Measurements from ENCODE around the gene SDHAF4. TPM values are rescaled to one million over a fixed set of nuclear protein-coding genes. Genes with fewer than 3 reads are reported as not detected.

SDHAF4 gene
- total RNA-seq, 4 donors from 2014 or later, result 2.6 to 10.0 (median 6.2) TPM

- H3K4me3 ChIP-seq, result no peak overlapping the region
- TF ChIP-seq CTCF (IDR thresholded peaks at IDR 0.05 in 4 of 5, conservative IDR thresholded peaks at IDR 0.05 in 1 of 5), result no peak
- no peak for TF ChIP-seq POLR2A (IDR thresholded peaks at IDR 0.05)
- H3K27ac ChIP-seq, result no peak overlapping the region
- no peaks in the 10 kb centered on the region for H3K36me3 ChIP-seq
- H3K27me3 ChIP-seq, result no peaks in the 10 kb centered on the region
- no peaks in the 10 kb centered on the region for H3K9me3 ChIP-seq
- intact Hi-C loops (cut with DNase I; ENCODE audit: low total_unique reads), result no loop called here
- ATAC-seq (no peak), DNase-seq (no peak)
- in situ Hi-C loops (cut with MboI; ENCODE audit: low sequenced_read_pairs in 4 of 4), result no loop called here
- H3K4me1 ChIP-seq, result no peaks in the 10 kb centered on the region
These were observed 58.7 kb downstream of the SDHAF4 start for GRCh38 chr6:70625436-70625835.

GRCh38 chr6:70627500-70628254 lies 60.9 kb downstream of the SDHAF4 start:
- no peak for ATAC-seq
- intact Hi-C loops (cut with DNase I; ENCODE audit: low total_unique reads), result no loop called here

GRCh38 chr6:70629929-70630328 lies 63.2 kb downstream of the SDHAF4 start:
- no peak for ATAC-seq
- intact Hi-C loops (cut with DNase I; ENCODE audit: low total_unique reads), result no loop called here
- no peak for DNase-seq
- H3K9me3 ChIP-seq, result no peaks in the 10 kb centered on the region
- H3K4me1 ChIP-seq, result no peaks in the 10 kb centered on the region
- H3K27me3 ChIP-seq, result no peaks in the 10 kb centered on the region
- no peaks in the 10 kb centered on the region for H3K36me3 ChIP-seq
- H3K27ac ChIP-seq, result no peak overlapping the region
- H3K4me3 ChIP-seq, result no peak overlapping the region
- in situ Hi-C loops (cut with MboI; ENCODE audit: low sequenced_read_pairs in 4 of 4), result no loop called here
- TF ChIP-seq POLR2A (IDR thresholded peaks at IDR 0.05), result no peak
- no peak for TF ChIP-seq CTCF (IDR thresholded peaks at IDR 0.05 in 4 of 5, conservative IDR thresholded peaks at IDR 0.05 in 1 of 5)

More at GRCh38 chr6:70627500-70628254, 60.9 kb downstream of the SDHAF4 start:
- in situ Hi-C loops (cut with MboI; ENCODE audit: low sequenced_read_pairs in 4 of 4), result no loop called here
- Histone ChIP-seq H3K4me1 (no peaks in the 10 kb centered on the region), H3K27ac (no peak overlapping the region), H3K9me3 (no peaks in the 10 kb centered on the region), H3K4me3 (no peak overlapping the region), H3K27me3 (no peaks in the 10 kb centered on the region), H3K36me3 (no peaks in the 10 kb centered on the region)
- DNase-seq, result no peak
- TF ChIP-seq POLR2A (IDR thresholded peaks at IDR 0.05) (no peak), CTCF (IDR thresholded peaks at IDR 0.05 in 4 of 5, conservative IDR thresholded peaks at IDR 0.05 in 1 of 5) (no peak)

- intact Hi-C loops (cut with DNase I; ENCODE audit: low total_unique reads) (no loop called here), in situ Hi-C loops (cut with MboI; ENCODE audit: low sequenced_read_pairs in 4 of 4) (no loop called here)
- DNase-seq (no peak), ATAC-seq (no peak)
- Histone ChIP-seq H3K27me3 (no peaks in the 10 kb centered on the region), H3K36me3 (no peaks in the 10 kb centered on the region), H3K27ac (no peak overlapping the region), H3K9me3 (no peaks in the 10 kb centered on the region), H3K4me1 (no peaks in the 10 kb centered on the region), H3K4me3 (no peak overlapping the region)
- TF ChIP-seq POLR2A (IDR thresholded peaks at IDR 0.05) (no peak), CTCF (IDR thresholded peaks at IDR 0.05 in 4 of 5, conservative IDR thresholded peaks at IDR 0.05 in 1 of 5) (no peak)
These were observed 67.1 kb downstream of the SDHAF4 start for GRCh38 chr6:70633870-70634269.

- intact Hi-C loops (cut with DNase I; ENCODE audit: low total_unique reads), result no loop called here
- in situ Hi-C loops (cut with MboI; ENCODE audit: low sequenced_read_pairs in 4 of 4), result no loop called here
- no peak for DNase-seq
- no peaks in the 10 kb centered on the region for H3K36me3 ChIP-seq
- no peak for ATAC-seq
- H3K27ac ChIP-seq, result no peak overlapping the region
- H3K9me3 ChIP-seq, result no peaks in the 10 kb centered on the region
- H3K27me3 ChIP-seq, result no peaks in the 10 kb centered on the region
- H3K4me1 ChIP-seq, result no peaks in the 10 kb centered on the region
- TF ChIP-seq POLR2A (IDR thresholded peaks at IDR 0.05), result no peak
- no peak for TF ChIP-seq CTCF (IDR thresholded peaks at IDR 0.05 in 4 of 5, conservative IDR thresholded peaks at IDR 0.05 in 1 of 5)
- H3K4me3 ChIP-seq, result no peak overlapping the region
These were observed 69.9 kb downstream of the SDHAF4 start for GRCh38 chr6:70636596-70636995.
